C1 segment of cervical spinal cord (tissue), 14 donors: ENCODE measurements around the gene NEBL.

Experiments used
- DNase-seq, 14 donors: peaks; one replicate each; lab custom pipeline; 2025; lab: John Stamatoyannopoulos, UW

NEBL gene

GRCh38 chr10:20778008-20778757 lies 118.9 kb downstream of the NEBL start:
- no peak for DNase-seq

GRCh38 chr10:20776384-20777118 lies 120.6 kb downstream of the NEBL start:
- no peak for DNase-seq

- no peak for DNase-seq
Measured at GRCh38 chr10:20771051-20771450, 126.1 kb downstream of the NEBL start.

- no peak for DNase-seq
Measured at GRCh38 chr10:20769481-20769880, 127.6 kb downstream of the NEBL start.

GRCh38 chr10:20768843-20769242 lies 128.3 kb downstream of the NEBL start:
- no peak for DNase-seq

GRCh38 chr10:20767028-20767427 lies 130.1 kb downstream of the NEBL start:
- DNase-seq = no peak

GRCh38 chr10:20765066-20765465 lies 132.0 kb downstream of the NEBL start:
- DNase-seq = no peak

- DNase-seq = no peak
Measured at GRCh38 chr10:20760460-20760859, 136.7 kb downstream of the NEBL start.

GRCh38 chr10:20748551-20748950 lies 148.6 kb downstream of the NEBL start:
- DNase-seq = no peak

- no peak for DNase-seq
Measured at GRCh38 chr10:20747782-20748181, 149.3 kb downstream of the NEBL start.

GRCh38 chr10:20746856-20747255 lies 150.3 kb downstream of the NEBL start:
- no peak for DNase-seq

GRCh38 chr10:20745556-20746375 lies 151.3 kb downstream of the NEBL start:
- DNase-seq = no peak

GRCh38 chr10:20744821-20745220 lies 152.3 kb downstream of the NEBL start:
- no peak for DNase-seq

GRCh38 chr10:20743942-20744341 lies 153.2 kb downstream of the NEBL start:
- DNase-seq = no peak

GRCh38 chr10:20742737-20743541 lies 154.2 kb downstream of the NEBL start:
- DNase-seq = no peak

- no peak for DNase-seq
Measured at GRCh38 chr10:20740120-20740519, 157.0 kb downstream of the NEBL start.

GRCh38 chr10:20737107-20737506 lies 160.0 kb downstream of the NEBL start:
- DNase-seq = no peak
